Panc1 (cell line): Measurements from ENCODE around the gene LRPPRC.

Experiments used
- CTCF ChIP-seq: fragments of 450-650 bp; IDR thresholded peaks from 2 replicates; pipeline ENCODE4 v1.5.1; 2017; ENCODE audit warnings: mild to moderate bottlenecking
- POLR2AphosphoS5 ChIP-seq: IDR thresholded peaks from 2 replicates; pipeline ENCODE4 v1.6.1; 2012; ENCODE audit warnings: mild to moderate bottlenecking, low read depth, low read length, moderate library complexity
- SIN3A ChIP-seq: IDR thresholded peaks from 2 replicates; pipeline ENCODE4 v1.6.1; 2012; ENCODE audit warnings: low read depth, mild to moderate bottlenecking, low read length, moderate library complexity, borderline replicate concordance; ENCODE audit not compliant: insufficient read depth
- TCF7L2 ChIP-seq: IDR thresholded peaks from 2 replicates; pipeline ENCODE4 v1.6.1; 2011; ENCODE audit warnings: mild to moderate bottlenecking, low read depth, low read length, inconsistent platforms

GRCh38 chr2:44015239-44015638, 19.4 kb upstream of the LRPPRC start:
- TF ChIP-seq CTCF = no peak
- TF ChIP-seq TCF7L2 = no peak
- no peak for TF ChIP-seq SIN3A
- TF ChIP-seq POLR2AphosphoS5 = no peak
